HTERT RPE-1 (cell line): ENCODE results near the gene MEA1.

Experiments used
- in situ Hi-C: fragments of 300-500 bp; cut with MboI; formaldehyde crosslinking; loops from 4 replicates; pipeline ENCODE4 v1.14.3; 2020; ENCODE audit warnings: low sequenced_read_pairs

The MEA1 gene

GRCh38 chr6:42978487-42978838 is 35.3 kb downstream of the MEA1 start:
- in situ Hi-C loops, result no loop called here

GRCh38 chr6:42974919-42975505 is 38.7 kb downstream of the MEA1 start:
- in situ Hi-C loops, result no loop called here

- in situ Hi-C loops, result no loop called here
Observed at GRCh38 chr6:42973926-42974325, 39.8 kb downstream of the MEA1 start.

- in situ Hi-C loops, result no loop called here
Observed at GRCh38 chr6:42971746-42972327, 41.9 kb downstream of the MEA1 start.

- in situ Hi-C loops, result no loop called here
Observed at GRCh38 chr6:42970871-42971612, 42.7 kb downstream of the MEA1 start.

- in situ Hi-C loops, result no loop called here
Observed at GRCh38 chr6:42969934-42970333, 43.8 kb downstream of the MEA1 start.

- in situ Hi-C loops, result no loop called here
Observed at GRCh38 chr6:42969431-42969830, 44.3 kb downstream of the MEA1 start.

- in situ Hi-C loops, result no loop called here
Observed at GRCh38 chr6:42968783-42969182, 45.0 kb downstream of the MEA1 start.

- in situ Hi-C loops, result no loop called here
Observed at GRCh38 chr6:42968126-42968701, 45.5 kb downstream of the MEA1 start.

- in situ Hi-C loops, result no loop called here
Observed at GRCh38 chr6:42967228-42967627, 46.5 kb downstream of the MEA1 start.

- in situ Hi-C loops, result no loop called here
Observed at GRCh38 chr6:42966571-42966970, 47.2 kb downstream of the MEA1 start.

- in situ Hi-C loops, result no loop called here
Observed at GRCh38 chr6:42963855-42964605, 49.7 kb downstream of the MEA1 start.

- in situ Hi-C loops, result no loop called here
Observed at GRCh38 chr6:42963179-42963854, 50.4 kb downstream of the MEA1 start.

- in situ Hi-C loops, result no loop called here
Observed at GRCh38 chr6:42962502-42963178, 51.1 kb downstream of the MEA1 start.

GRCh38 chr6:42962096-42962495 is 51.6 kb downstream of the MEA1 start:
- in situ Hi-C loops, result no loop called here
